ENCODE data around the gene TOGARAM2.

DNA sequence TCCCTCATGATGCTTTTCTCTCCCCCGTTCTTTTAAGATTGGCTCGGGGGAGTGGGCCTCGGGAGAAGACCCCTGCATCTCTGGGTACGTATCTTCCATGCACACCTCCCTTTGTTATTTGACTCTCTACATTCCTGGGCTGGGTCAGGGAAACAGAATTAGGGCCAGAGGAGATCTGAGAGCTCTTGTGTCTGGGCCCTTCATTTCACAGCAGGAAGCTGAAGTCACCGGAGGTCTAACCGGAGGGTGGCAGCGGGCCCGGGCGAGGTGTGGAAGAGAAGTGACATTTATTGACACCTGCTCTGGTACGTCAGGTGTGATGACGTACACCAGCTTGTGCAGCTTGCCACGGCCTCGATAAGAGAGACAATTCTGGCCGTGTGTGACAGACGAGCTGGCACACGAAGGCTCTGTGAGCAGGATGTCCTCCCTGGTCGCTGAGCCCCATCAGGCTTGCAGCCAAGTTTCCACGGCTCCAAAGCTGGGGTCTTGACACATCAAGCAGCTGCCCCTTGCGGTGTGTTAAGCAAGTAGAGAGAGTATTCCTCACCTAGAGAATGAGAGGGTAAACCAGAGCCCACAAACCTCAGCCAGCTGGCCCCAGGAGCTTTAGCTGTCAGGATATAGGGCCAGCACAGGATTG is 30.4 kb downstream of the TOGARAM2 start:
- TF ChIP-seq CTCF (IDR thresholded peaks at IDR 0.05 in 4 of 5, conservative IDR thresholded peaks at IDR 0.05 in 1 of 5) (peak in 1 of 5 experiments; percentile 9), POLR2A (IDR thresholded peaks at IDR 0.05) (peak; percentile 39 to 59)
